Aorta (tissue), 5 donors: Measurements from ENCODE around the gene TYROBP. TPM values are rescaled to one million over a fixed set of nuclear protein-coding genes. Genes with fewer than 3 reads are reported as not detected.

Experiments used
- ATAC-seq: fragments of 200-7000 bp; cut with Tn5 transposase; one replicate; pipeline ENCODE4 v1.9.1; 2022; ENCODE audit warnings: moderate library complexity; ENCODE audit not compliant: low FRiP score
- DNase-seq, 2 donors: peaks; one replicate each; pipeline ENCODE4 v3.0.0-alpha.2; 2020
- H3K27ac ChIP-seq, 2 donors: one replicate each; pipeline ENCODE4 v1.5.1; 2013; ENCODE audit warnings: low read length in 2 of 2, mild to moderate bottlenecking in 2 of 2, moderate library complexity in 2 of 2, control low read depth in 1 of 2, inconsistent platforms in 1 of 2, low read depth in 1 of 2
- H3K27me3 ChIP-seq, 2 donors: one replicate each; pipeline ENCODE4 v1.6.1; 2013; ENCODE audit warnings: control low read depth in 1 of 2, low read length in 1 of 2, mild to moderate bottlenecking in 1 of 2, moderate library complexity in 1 of 2; ENCODE audit not compliant: insufficient read depth in 2 of 2, control insufficient read depth in 1 of 2
- H3K36me3 ChIP-seq, 2 donors: one replicate each; pipeline ENCODE4 v1.6.1; 2013; ENCODE audit warnings: control low read depth in 1 of 2, low read length in 1 of 2, mild to moderate bottlenecking in 1 of 2; ENCODE audit not compliant: insufficient read depth in 2 of 2, control insufficient read depth in 1 of 2
- H3K4me1 ChIP-seq, 2 donors: one replicate each; pipeline ENCODE4 v1.6.1; 2013; ENCODE audit warnings: low read length in 2 of 2, control low read depth in 1 of 2, mild to moderate bottlenecking in 1 of 2, moderate library complexity in 1 of 2; ENCODE audit not compliant: insufficient read depth in 2 of 2, control insufficient read depth in 1 of 2
- H3K4me3 ChIP-seq, 2 donors: one replicate each; pipeline ENCODE4 v1.5.1; 2013; ENCODE audit warnings: low read length in 2 of 2, control low read depth in 1 of 2, mild to moderate bottlenecking in 1 of 2
- H3K9me3 ChIP-seq: one replicate; pipeline ENCODE4 v1.6.1; 2013; ENCODE audit warnings: mild to moderate bottlenecking, low read length; ENCODE audit not compliant: control insufficient read depth
- WGBS, 2 donors: extraction: QIAGEN DNeasy Blood & Tissue Kit; methylation state at CpG; one replicate each; pipeline ENCODE4 v1.1.7; 2013; 5-methylcytosine and 5-hydroxymethylcytosine counted together
- intact Hi-C, 2 donors: fragments of 100-400 bp; cut with DNase I; formaldehyde crosslinking; loops; one replicate each; pipeline versions ENCODE4 v1.14.2 to v1.15.0; 2022
- polyA plus RNA-seq, 2 donors: library from polyadenylated mRNA; stranded (reverse); fragments of 200-250 nt; gene quantifications; one replicate each; pipeline ENCODE4 v1.2.3, GENCODE V29; 2013
- total RNA-seq, 2 donors: library from RNA; stranded (reverse); fragmentation: NEBNext Ultra II Directional; extraction: Animal tissue kit (Norgen Biotek cat#: 25700); gene quantifications; one replicate each; pipeline ENCODE4 v1.2.1, GENCODE V29; 2021
- donor health status: healthy with polysubstance abuse.
- donor health status: Bipolar disorder and iron deficiency.
- donor health status: DM: no; HTN: no; CAD: no.
- donor health status: DM: no; HTN: no; CAD: no.
- donor health status: DM: yes; HTN: yes; CAD: no.

The TYROBP gene
- total and polyA plus RNA-seq, 4 donors = 48.8 to 327 (median 108) TPM

DNA sequence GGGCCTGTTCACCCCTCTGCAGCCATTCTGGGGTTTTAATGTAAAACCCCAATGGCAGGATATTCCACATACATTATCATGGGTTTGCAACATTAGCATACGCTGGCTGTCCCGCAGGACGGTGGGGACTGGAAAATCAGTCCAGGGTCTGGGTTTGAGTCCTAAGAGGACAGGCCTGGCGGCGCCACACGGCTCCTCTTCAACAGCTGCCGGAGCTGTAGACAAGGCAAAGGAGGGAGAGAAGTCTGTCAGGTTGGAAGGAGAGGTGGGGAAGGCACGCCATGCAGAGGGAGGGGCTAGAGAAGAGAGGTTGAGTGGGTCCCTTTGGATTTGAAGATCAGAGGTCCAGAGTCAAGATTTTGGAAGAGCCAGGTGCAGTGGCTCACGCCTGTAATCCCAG is 19.7 kb downstream of the TYROBP start:
- no peaks in the 10 kb centered on the region for H3K9me3 ChIP-seq
- DNase-seq (no peak), ATAC-seq (no peak)
- H3K36me3 ChIP-seq = no peaks in the 10 kb centered on the region
- WGBS, 2 donors = 91 to 92% methylated on average over 9 of the region's 9 CpGs
- H3K27me3 ChIP-seq = no peaks in the 10 kb centered on the region
- intact Hi-C loops = no loop called here
- no peak overlapping the region for H3K4me3 ChIP-seq
- no peaks in the 10 kb centered on the region for H3K4me1 ChIP-seq
- H3K27ac ChIP-seq = no peak overlapping the region

DNA sequence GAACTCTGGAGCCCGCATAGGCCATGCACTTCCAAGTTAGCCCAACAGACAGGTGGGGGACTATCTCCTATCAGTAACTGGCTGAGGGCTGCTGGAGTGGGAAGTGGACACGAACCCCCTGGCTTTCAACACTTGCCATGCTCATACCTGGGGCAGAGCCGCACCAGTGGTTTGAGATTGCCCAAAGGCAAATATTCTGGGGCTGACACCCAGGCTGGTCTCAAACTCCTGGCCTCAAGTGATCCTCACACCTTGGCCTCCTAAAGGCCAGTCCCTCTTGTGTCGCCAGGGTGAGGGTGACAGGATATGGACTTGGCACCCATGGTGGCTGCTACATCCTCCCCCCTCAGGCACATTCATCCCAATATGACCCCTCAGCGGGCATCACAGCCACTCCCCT is 20.9 kb downstream of the TYROBP start:
- Histone ChIP-seq H3K27me3 (no peaks in the 10 kb centered on the region), H3K9me3 (no peaks in the 10 kb centered on the region), H3K27ac (no peak overlapping the region), H3K4me3 (no peak overlapping the region), H3K4me1 (no peaks in the 10 kb centered on the region), H3K36me3 (no peaks in the 10 kb centered on the region)
- intact Hi-C loops = no loop called here
- WGBS, 2 donors = 93 to 94% methylated on average over 5 of the region's 5 CpGs
- ATAC-seq = no peak
- no peak for DNase-seq

DNA sequence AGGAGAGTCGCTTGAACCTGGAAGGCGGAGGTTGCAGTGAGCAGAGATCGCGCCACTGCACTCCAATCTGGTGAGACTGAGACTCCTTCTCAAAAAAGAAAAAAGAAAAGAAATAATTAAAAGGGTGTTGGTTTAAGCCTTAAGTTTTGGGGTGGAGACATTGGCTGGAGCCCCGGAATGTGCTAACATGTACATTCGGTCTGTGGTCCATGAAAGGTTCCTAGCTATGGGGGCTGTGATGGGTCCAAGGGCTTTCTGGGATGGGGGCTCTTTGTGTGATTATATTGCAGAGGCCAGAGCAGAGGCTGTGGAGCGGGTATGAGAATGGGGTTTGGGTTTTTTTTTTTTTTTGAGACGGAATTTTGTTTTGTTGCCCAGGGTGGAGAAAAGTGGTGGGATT is 22.2 kb downstream of the TYROBP start:
- no peaks in the 10 kb centered on the region for H3K36me3 ChIP-seq
- no peaks in the 10 kb centered on the region for H3K9me3 ChIP-seq
- H3K4me1 ChIP-seq = no peaks in the 10 kb centered on the region
- WGBS, 2 donors = 94 to 95% methylated on average over 7 of the region's 8 CpGs
- no peak overlapping the region for H3K27ac ChIP-seq
- no peaks in the 10 kb centered on the region for H3K27me3 ChIP-seq
- ATAC-seq = no peak
- intact Hi-C loops = no loop called here
- DNase-seq = no peak
- H3K4me3 ChIP-seq = no peak overlapping the region

DNA sequence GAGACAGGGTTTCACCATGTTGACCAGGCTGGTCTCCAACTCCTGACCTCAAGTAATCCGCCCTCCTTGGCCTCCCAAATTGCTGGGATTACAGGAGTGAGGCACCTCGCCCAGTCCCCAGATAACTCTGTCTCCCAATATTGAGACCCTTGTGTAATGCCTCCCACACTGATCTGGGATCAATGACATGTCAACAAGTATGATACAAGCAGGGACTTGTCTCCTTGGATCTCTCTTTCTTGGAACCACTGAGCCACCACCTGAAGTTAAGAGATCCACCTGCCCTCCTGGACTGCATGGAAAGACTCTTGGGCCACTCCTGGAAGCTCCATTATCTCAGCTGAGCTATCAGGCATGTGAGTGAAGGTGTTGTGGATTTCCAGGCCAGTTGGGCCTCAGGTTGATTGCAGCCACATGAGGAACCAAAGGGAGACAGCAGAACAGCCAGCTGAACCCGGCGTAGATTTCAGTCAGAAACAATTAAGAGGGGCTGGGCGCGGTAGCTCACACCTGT is 22.8 kb downstream of the TYROBP start:
- Histone ChIP-seq H3K4me1 (no peaks in the 10 kb centered on the region), H3K4me3 (no peak overlapping the region), H3K9me3 (no peaks in the 10 kb centered on the region), H3K36me3 (no peaks in the 10 kb centered on the region), H3K27me3 (no peaks in the 10 kb centered on the region), H3K27ac (no peak overlapping the region)
- DNase-seq = no peak
- 90 to 91% methylated on average over 6 of the region's 6 CpGs for WGBS, 2 donors
- intact Hi-C loops = no loop called here
- ATAC-seq = no peak

DNA sequence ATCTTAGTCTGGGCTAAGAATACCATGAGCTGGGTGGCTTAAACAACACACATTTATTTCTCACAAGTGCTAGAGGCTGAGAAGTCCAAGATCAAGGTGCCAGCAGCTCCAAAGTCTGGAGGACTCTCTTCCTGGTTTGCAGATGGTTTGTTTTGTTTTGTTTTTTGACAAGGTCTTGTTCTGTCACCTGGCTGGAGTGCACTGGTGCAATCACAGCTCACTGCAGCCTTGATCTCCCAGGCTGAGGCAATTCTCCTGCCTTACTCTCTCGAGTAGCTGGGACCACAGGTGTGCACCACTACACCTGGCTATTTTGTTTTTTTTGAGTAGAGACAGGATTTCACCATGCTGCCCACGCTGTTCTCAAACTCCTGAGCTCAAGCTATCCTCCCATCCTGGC is 24.2 kb downstream of the TYROBP start:
- WGBS, 2 donors = 61 to 78% methylated on average over 2 of the region's 2 CpGs
- no peak for ATAC-seq
- Histone ChIP-seq H3K27ac (no peak overlapping the region), H3K27me3 (no peaks in the 10 kb centered on the region), H3K36me3 (no peaks in the 10 kb centered on the region), H3K4me1 (no peaks in the 10 kb centered on the region), H3K9me3 (no peaks in the 10 kb centered on the region), H3K4me3 (no peak overlapping the region)
- DNase-seq = no peak
- intact Hi-C loops = loop anchor here in 1 of 2 donors (2.0 kb wide), 1 partner anchor 47 kb away; no protein-coding TSS in a partner anchor

DNA sequence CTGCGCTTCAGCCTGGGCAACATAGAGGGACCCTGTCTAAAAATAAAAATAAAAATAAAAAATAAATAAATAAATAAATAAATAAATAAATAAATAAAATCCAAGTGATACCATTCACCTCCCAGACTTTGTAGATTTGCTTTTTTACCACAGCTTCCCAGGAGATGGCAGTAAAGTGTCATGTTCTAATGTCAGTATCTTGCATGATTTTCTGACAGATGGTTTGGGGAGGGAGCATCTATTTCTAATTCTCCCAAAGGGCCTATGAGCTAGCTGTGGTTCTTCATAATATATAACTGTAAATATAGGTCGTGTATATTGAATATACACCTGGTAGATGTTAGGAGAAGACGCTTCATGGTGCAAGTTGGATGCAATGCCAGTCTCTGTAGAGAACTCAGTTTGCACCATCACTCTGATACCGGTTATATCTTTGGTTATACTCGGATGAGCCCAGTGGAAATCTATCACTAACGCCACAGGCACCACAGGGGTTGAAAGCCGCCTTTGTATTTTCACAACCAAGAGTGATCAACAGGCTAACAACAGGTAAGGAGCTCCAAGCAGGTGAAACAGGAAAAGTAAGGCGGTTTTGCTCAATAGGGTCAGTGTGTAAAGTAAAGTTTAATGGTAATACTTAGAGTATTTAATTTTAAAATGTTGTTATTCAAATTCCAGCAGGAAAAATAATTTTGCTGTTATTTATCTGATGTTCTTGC is 25.8 kb downstream of the TYROBP start:
- intact Hi-C loops = loop anchor here in 1 of 2 donors (2.0 kb wide), 1 partner anchor 49 kb away; no protein-coding TSS in a partner anchor
- no peak overlapping the region for H3K4me3 ChIP-seq
- no peaks in the 10 kb centered on the region for H3K36me3 ChIP-seq
- H3K27me3 ChIP-seq = no peaks in the 10 kb centered on the region
- H3K27ac ChIP-seq = no peak overlapping the region
- H3K9me3 ChIP-seq = no peaks in the 10 kb centered on the region
- H3K4me1 ChIP-seq = no peaks in the 10 kb centered on the region
- DNase-seq (no peak), ATAC-seq (no peak)
- 26% methylated on average over 8 of the region's 8 CpGs for WGBS, 2 donors

DNA sequence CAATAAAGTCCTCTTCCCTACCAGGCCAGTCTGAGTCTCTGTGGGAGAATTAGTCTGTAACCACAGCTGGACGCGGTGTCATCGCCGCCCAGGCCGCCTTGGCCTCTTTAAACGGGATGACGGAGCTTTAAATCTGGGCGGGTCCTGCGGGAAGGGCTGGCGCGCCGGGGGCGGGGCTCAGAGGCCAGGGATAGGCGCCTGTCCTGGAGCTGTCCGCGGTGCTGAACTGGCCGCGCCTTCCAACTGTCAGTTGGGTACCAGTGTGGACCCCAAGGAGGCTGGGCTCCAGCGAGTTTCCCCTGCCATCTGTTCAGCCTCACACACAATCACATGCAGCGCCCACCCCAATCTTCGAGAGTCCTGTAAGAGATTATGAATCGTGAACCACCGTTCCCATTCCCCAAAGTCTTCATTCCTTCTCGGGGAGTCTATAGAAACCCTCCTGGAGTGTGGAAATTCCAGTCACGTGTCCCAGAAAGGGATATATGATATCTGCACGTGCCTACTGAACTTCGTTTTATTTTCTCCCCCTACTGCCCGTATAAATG is 28.3 kb downstream of the TYROBP start:
- 2 to 3% methylated on average over 28 of the region's 28 CpGs for WGBS, 2 donors
- no peaks in the 10 kb centered on the region for H3K4me1 ChIP-seq
- peak; percentile 93 for ATAC-seq
- no peaks in the 10 kb centered on the region for H3K27me3 ChIP-seq
- H3K27ac ChIP-seq = no peak overlapping the region
- peak; percentile 95 to 97 for DNase-seq
- no peaks in the 10 kb centered on the region for H3K36me3 ChIP-seq
- intact Hi-C loops = loop anchor here (5.0 to 10.0 kb wide), 2 partner anchors 55 to 103 kb away; partner anchors contain the start of genes ARHGAP33 (in 1 of the 2) and LRFN3 (in 1 of the 2)
- H3K4me3 ChIP-seq = no peak overlapping the region
- no peaks in the 10 kb centered on the region for H3K9me3 ChIP-seq

DNA sequence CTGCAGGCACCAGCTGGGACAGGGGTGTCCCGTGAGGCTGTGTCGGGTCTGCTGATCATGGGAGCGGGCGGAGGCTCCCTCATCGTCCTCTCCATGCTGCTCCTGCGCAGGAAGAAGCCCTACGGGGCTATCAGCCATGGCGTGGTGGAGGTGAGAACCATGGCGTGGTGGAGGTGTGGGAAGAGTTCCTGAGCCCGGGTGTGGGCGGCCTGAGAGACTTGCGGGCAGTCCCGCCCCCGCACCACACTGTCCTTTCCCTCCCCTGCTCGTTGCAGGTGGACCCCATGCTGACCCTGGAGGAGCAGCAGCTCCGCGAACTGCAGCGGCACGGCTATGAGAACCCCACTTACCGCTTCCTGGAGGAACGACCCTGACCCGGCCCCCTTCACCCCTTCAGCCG is 29.0 kb downstream of the TYROBP start:
- H3K36me3 ChIP-seq = no peaks in the 10 kb centered on the region
- no peak for DNase-seq
- H3K27me3 ChIP-seq = no peaks in the 10 kb centered on the region
- peak; percentile 9 for ATAC-seq
- no peak overlapping the region for H3K4me3 ChIP-seq
- intact Hi-C loops = loop anchor here (5.0 to 10.0 kb wide), 2 partner anchors 56 to 102 kb away; partner anchors contain the start of genes ARHGAP33 (in 1 of the 2) and LRFN3 (in 1 of the 2)
- no peaks in the 10 kb centered on the region for H3K9me3 ChIP-seq
- no peaks in the 10 kb centered on the region for H3K4me1 ChIP-seq
- 67% methylated on average over 22 to 23 of the region's 23 CpGs for WGBS, 2 donors
- no peak overlapping the region for H3K27ac ChIP-seq
